OCI-LY3 (cell line): ENCODE measurements around the gene ZNF408.

Source experiments
- CTCF ChIP-seq: fragments of 200-600, 300-600 bp; sonication (generic); IDR thresholded peaks from 2 replicates; pipeline ENCODE4 v1.5.1; 2014; ENCODE audit warnings: antibody characterized with exemption, low read length, low read depth
- EZH2phosphoT487 ChIP-seq: fragments of 200-600 bp; shearing (Covaris generic); IDR thresholded peaks from 2 replicates; pipeline ENCODE4 v1.6.1; 2018; ENCODE audit warnings: antibody characterized with exemption, mixed run types, low read depth

DNA sequence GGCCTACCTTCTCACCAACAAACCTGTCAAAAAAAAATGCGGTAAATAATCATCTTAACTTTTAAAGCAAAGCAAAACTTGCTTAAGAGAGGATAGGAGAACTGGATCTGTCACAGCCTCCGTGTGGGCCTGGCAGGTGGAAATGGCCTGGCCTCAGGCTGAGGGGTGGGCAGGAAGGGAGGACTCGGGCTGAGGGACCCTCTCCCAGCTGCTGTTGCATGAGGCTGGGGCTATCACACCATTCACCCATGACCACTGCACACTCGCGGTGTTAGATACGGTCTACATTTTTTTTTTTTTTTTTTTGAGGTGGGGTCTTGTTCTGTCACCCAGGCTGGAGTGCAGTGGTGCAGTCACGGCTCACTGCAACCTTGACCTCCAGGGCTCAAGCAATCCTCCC lies 24.9 kb upstream of the ZNF408 start:
- TF ChIP-seq CTCF (no peak), EZH2phosphoT487 (no peak)
